Osteocyte (in vitro differentiated cells): ENCODE results near the gene ADI1. TPM values are rescaled to one million over a fixed set of nuclear protein-coding genes. Genes with fewer than 3 reads are reported as not detected.

Experiments
- DNase-seq: peaks from one replicate; pipeline ENCODE4 v3.0.0; 2021; ENCODE audit warnings: mixed read lengths; ENCODE audit not compliant: unreplicated experiment; ENCODE audit errors: extremely low spot score
- H3K27ac Mint-ChIP-seq: one replicate; pipeline ENCODE4 v1.8.0; 2021; ENCODE audit warnings: mild to moderate bottlenecking, mixed read lengths; ENCODE audit not compliant: unreplicated experiment
- H3K27me3 Mint-ChIP-seq: one replicate; pipeline ENCODE4 v1.8.0; 2021; ENCODE audit warnings: mixed read lengths; ENCODE audit not compliant: unreplicated experiment
- H3K36me3 Mint-ChIP-seq: one replicate; pipeline ENCODE4 v1.8.0; 2021; ENCODE audit warnings: mixed read lengths; ENCODE audit not compliant: unreplicated experiment
- H3K4me1 Mint-ChIP-seq: one replicate; pipeline ENCODE4 v1.8.0; 2021; ENCODE audit warnings: mixed read lengths; ENCODE audit not compliant: unreplicated experiment
- H3K4me3 Mint-ChIP-seq: one replicate; pipeline ENCODE4 v1.8.0; 2021; ENCODE audit warnings: mild to moderate bottlenecking, moderate library complexity, mixed read lengths; ENCODE audit not compliant: unreplicated experiment
- H3K9me3 Mint-ChIP-seq: one replicate; pipeline ENCODE4 v1.8.0; 2021; ENCODE audit warnings: mixed read lengths; ENCODE audit not compliant: unreplicated experiment
- total RNA-seq: library from RNA; stranded (reverse); gene quantifications from 2 replicates; pipeline ENCODE4 v1.2.1, GENCODE V29; 2021
- TF ChIP-seq, protein P1 (sequence below): fragments of 200-600 bp; sonication (generic); IDR thresholded peaks from 2 replicates; pipeline ENCODE4 v1.5.0; 2021; ENCODE audit warnings: antibody characterized with exemption, mild to moderate bottlenecking, moderate library complexity

Gene ADI1
- total RNA-seq, 1 donor from 2014 or later: 54.0 TPM

DNA sequence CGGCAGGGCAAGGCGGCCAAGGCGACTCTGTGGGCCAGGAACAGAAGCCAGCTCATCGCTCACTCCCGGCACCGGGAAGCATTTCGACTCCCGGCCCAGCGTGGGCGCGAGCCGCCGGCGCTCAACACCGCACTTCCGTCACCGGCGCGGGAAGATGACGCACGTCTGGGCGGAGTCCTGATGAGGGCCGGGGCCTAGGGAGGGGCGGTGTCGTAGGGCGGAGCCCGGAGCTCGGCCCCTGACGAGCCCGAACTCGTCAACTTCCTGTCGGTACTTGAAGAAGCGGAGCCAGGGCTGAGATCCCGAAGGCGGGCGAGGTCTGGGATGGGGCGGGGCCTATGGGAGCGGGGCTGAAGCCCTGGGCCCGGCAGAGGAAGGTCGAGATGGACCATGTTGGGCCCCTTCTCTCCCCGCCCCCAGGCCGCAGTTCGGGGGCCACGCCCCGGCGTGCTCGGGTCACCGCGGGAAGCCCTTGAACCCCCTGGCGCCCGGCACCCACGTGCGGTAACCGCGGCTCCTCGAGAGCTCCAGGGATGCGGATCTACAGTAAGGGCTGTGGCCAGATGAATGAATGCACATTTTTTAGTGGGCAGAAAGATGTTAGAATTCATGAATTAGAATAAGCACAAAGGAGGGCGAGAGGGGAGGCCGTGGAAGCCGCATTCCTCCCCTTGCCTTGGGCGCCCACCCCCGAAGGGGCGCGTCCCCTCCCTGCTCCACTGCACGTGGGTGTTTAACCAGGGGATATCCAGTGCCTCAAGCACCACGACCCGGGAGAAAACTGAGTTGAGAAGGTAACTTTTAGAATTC lies 39.1 kb upstream of the ADI1 start, which contains the start of gene RNASEH1:
TSS of gene RNASEH1 (minus strand) at position 129 of the 810 bp plus-strand sequence. CDS start at position 56, 73 bp downstream.
- Mint-ChIP-seq H3K27me3 (no peaks in the 10 kb centered on the region), H3K27ac (peak within 1 kb of the TSS; percentile 91), H3K9me3 (no peaks in the 10 kb centered on the region), H3K36me3 (peaks cover 22% of the 10 kb centered on the region), H3K4me3 (peak within 1 kb of the TSS; percentile 82), H3K4me1 (peaks cover 18% of the 10 kb centered on the region)
- TF ChIP-seq, protein P1, sequence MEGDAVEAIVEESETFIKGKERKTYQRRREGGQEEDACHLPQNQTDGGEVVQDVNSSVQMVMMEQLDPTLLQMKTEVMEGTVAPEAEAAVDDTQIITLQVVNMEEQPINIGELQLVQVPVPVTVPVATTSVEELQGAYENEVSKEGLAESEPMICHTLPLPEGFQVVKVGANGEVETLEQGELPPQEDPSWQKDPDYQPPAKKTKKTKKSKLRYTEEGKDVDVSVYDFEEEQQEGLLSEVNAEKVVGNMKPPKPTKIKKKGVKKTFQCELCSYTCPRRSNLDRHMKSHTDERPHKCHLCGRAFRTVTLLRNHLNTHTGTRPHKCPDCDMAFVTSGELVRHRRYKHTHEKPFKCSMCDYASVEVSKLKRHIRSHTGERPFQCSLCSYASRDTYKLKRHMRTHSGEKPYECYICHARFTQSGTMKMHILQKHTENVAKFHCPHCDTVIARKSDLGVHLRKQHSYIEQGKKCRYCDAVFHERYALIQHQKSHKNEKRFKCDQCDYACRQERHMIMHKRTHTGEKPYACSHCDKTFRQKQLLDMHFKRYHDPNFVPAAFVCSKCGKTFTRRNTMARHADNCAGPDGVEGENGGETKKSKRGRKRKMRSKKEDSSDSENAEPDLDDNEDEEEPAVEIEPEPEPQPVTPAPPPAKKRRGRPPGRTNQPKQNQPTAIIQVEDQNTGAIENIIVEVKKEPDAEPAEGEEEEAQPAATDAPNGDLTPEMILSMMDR: no peak
- peak; percentile 99 for DNase-seq

DNA sequence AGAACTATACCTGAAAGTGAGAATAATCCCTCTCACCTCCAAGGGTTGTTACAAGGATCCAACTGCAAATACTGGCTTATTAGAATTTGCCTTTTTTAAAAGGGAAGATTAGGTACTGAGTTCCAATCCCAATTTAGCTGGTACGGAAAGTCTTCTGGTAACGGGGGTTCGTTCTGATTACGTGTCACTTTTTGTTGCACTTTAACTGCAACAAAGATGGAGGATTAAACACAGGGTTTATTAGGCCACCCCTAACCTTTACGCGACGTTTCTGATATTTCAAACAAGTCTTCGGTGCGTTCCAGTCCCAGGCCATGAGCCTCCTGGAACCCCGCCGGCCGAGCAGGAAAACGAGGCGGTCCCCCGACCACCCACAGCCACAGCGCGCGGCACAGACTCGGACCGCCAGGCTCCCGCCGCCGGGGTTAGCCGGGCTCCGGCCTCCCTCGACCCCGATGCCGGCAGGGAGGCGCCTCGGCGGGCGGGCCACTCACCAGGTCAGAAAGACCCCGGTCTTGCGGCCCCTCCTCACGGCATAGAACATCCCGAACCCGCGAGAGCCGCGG lies 38.4 kb upstream of the ADI1 start:
- H3K36me3 Mint-ChIP-seq: peaks cover 23% of the 10 kb centered on the region
- peaks cover 18% of the 10 kb centered on the region for H3K4me1 Mint-ChIP-seq
- TF ChIP-seq, protein P1: no peak
- H3K4me3 Mint-ChIP-seq: peak overlapping the region; percentile 82
- no peak for DNase-seq
- H3K9me3 Mint-ChIP-seq: no peaks in the 10 kb centered on the region
- H3K27me3 Mint-ChIP-seq: no peaks in the 10 kb centered on the region
- H3K27ac Mint-ChIP-seq: peak overlapping the region; percentile 91

DNA sequence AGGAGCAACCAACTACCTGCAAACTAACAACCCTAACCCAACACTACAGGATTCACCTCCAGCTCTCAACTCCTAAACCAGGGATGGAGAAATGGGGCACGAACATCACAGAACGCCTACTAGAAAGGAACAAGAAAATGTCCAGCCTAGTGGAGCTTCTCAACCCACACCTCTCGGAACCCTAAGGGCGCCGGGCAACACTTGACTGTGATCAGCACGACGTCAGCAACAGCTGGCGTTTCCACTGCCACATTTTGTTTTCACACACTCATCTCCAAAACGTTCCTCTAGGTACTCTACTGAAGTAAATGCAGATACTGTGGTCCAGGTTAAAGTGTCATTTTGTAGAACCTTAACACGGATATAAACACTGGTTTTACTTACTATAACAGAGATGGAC lies 34.6 kb upstream of the ADI1 start:
- DNase-seq: no peak
- TF ChIP-seq, protein P1: no peak
- Mint-ChIP-seq H3K4me1 (peaks cover 14% of the 10 kb centered on the region), H3K4me3 (no peak overlapping the region), H3K9me3 (no peaks in the 10 kb centered on the region), H3K27me3 (no peaks in the 10 kb centered on the region), H3K27ac (no peak overlapping the region), H3K36me3 (peaks cover 42% of the 10 kb centered on the region)

DNA sequence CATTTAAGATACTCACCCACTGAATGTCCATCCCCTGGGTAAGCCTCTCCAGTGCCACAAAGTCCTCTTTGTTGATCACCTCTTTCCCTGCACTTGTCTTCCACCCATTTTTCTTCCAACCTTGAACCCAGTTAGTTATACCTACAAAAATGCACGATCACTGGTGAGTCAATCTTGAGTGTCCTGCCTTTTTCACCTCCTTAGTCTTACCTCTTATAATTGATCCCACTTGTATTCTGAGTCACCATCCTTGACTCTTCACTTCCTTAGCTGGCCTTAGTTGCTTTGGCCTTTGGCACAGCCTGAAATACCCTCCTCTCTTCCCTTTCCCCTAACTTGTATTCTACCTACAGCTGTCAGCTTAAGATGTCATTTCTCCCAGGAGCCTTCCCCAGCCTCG lies 28.6 kb upstream of the ADI1 start:
- peaks cover 51% of the 10 kb centered on the region for H3K36me3 Mint-ChIP-seq
- DNase-seq: no peak
- H3K27me3 Mint-ChIP-seq: no peaks in the 10 kb centered on the region
- H3K27ac Mint-ChIP-seq: no peak overlapping the region
- TF ChIP-seq, protein P1: no peak
- no peaks in the 10 kb centered on the region for H3K4me1 Mint-ChIP-seq
- H3K9me3 Mint-ChIP-seq: no peaks in the 10 kb centered on the region
- H3K4me3 Mint-ChIP-seq: no peak overlapping the region

DNA sequence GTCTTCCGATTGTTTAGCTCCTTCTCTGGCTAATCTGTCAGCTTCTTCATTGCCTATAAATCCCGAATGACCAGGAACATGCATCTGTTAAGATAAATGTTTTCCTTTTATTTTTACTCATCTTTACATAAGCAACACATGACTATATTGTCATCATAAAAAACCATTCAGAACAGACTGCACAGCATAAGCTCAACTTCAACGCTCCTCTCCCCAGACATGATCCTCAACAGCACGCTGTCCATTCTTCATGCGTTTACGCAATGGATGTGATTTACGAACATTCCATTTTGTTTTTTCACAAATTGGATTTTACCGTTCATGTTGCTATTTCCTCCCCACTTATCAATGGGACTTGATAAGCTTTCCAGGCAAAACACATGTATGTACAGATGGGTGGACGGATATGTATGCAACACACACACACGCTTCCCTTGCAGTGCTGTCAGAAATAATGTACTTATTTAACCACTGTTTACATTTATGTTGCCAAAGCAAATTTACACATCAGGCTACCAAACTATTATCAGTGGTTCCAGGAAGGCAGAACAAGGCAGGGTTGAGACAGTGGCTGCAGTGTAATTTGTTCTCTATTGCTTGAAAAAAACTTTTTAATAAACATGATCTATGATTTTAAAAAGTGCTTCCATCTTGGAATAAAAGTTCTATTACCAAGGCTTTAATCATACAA lies 26.6 kb upstream of the ADI1 start:
- H3K9me3 Mint-ChIP-seq: no peaks in the 10 kb centered on the region
- DNase-seq: no peak
- H3K27me3 Mint-ChIP-seq: no peaks in the 10 kb centered on the region
- TF ChIP-seq, protein P1: no peak
- H3K4me1 Mint-ChIP-seq: no peaks in the 10 kb centered on the region
- no peak overlapping the region for H3K27ac Mint-ChIP-seq
- peaks cover 54% of the 10 kb centered on the region for H3K36me3 Mint-ChIP-seq
- H3K4me3 Mint-ChIP-seq: no peak overlapping the region
